SK-N-SH (cell line): ENCODE measurements around the gene NRF1. TPM values are rescaled to one million over a fixed set of nuclear protein-coding genes. Genes with fewer than 3 reads are reported as not detected.

Source experiments
- CTCF ChIA-PET: fragments of 300-600, 350-600 bp; formaldehyde crosslinking; extraction: SDS; loops from one replicate; lab custom pipeline; 2021; lab: Yijun Ruan, JAX
- POLR2A ChIA-PET: fragments of 350-600 bp; sonication (Branson Sonifier 250); formaldehyde crosslinking; extraction: SDS; loops from one replicate; lab custom pipeline; 2020; ENCODE audit warnings: antibody characterized with exemption, inconsistent platforms; lab: Yijun Ruan, JAX
- DNase-seq: peaks from one replicate; pipeline ENCODE4 v3.0.0; 2012
- H2AFZ ChIP-seq: fragments of 200-600 bp; sonication (generic); 2 replicates; pipeline ENCODE4 v1.8.1; 2016; ENCODE audit warnings: antibody characterized with exemption, mild to moderate bottlenecking, low read depth
- H3F3A ChIP-seq: fragments of 200-600 bp; sonication (generic); replicated peaks from 2 replicates; pipeline ENCODE3; 2016; ENCODE audit warnings: antibody characterized with exemption, mild to moderate bottlenecking; ENCODE audit not compliant: insufficient read depth
- H3K27ac ChIP-seq, 2 experiments: fragments of 200-500 bp in 1 of 2; fragments of 200-600 bp in 1 of 2; sonication (Bioruptor generic) in 1 of 2; sonication (generic), shearing (Covaris generic) in 1 of 2; 2 replicates each; pipeline versions ENCODE4 v1.5.1 to v1.6.1; 2014 to 2016; ENCODE audit warnings: low read depth in 2 of 2, inconsistent platforms in 1 of 2, low read length in 1 of 2, mild to moderate bottlenecking in 1 of 2, mixed read lengths in 1 of 2
- H3K27me3 ChIP-seq: fragments of 200-600 bp; sonication (generic), shearing (Covaris generic); 2 replicates; pipeline ENCODE4 v1.6.1; 2016; ENCODE audit warnings: mixed run types; ENCODE audit not compliant: insufficient read depth
- H3K36me3 ChIP-seq, 2 experiments: fragments of 200-500 bp in 1 of 2; fragments of 200-600 bp in 1 of 2; sonication (Bioruptor generic) in 1 of 2; sonication (generic) in 1 of 2; replicated peaks in 1 of 2; 2 replicates each; pipeline versions ENCODE3 to v1.5.1; 2014 to 2016; ENCODE audit warnings: low read length in 1 of 2, mild to moderate bottlenecking in 1 of 2; ENCODE audit not compliant: insufficient read depth in 2 of 2, control insufficient read depth in 1 of 2
- H3K4me1 ChIP-seq, 2 experiments: fragments of 200-500 bp in 1 of 2; fragments of 200-600 bp in 1 of 2; sonication (Bioruptor generic) in 1 of 2; sonication (generic), shearing (Covaris generic) in 1 of 2; 2 replicates each; pipeline versions ENCODE4 v1.5.1 to v1.6.1; 2014 to 2016; ENCODE audit warnings: low read depth in 1 of 2, low read length in 1 of 2, mixed run types in 1 of 2; ENCODE audit not compliant: insufficient read depth in 2 of 2, control insufficient read depth in 1 of 2
- H3K4me2 ChIP-seq: fragments of 200-600 bp; sonication (generic), shearing (Covaris generic); 2 replicates; pipeline ENCODE4 v1.6.1; 2017; ENCODE audit warnings: mixed run types
- H3K4me3 ChIP-seq, 2 experiments: fragments of 200-500 bp in 1 of 2; fragments of 200-600 bp in 1 of 2; sonication (Bioruptor generic) in 1 of 2; sonication (generic), shearing (Covaris generic) in 1 of 2; 2 replicates each; pipeline versions ENCODE4 v1.5.1 to v1.8.1; 2014 to 2016; ENCODE audit warnings: low read depth in 2 of 2, inconsistent platforms in 1 of 2, low read length in 1 of 2, mild to moderate bottlenecking in 1 of 2, mixed read lengths in 1 of 2, moderate library complexity in 1 of 2
- H3K79me2 ChIP-seq: fragments of 200-600 bp; sonication (generic); 2 replicates; pipeline ENCODE4 v1.8.1; 2017; ENCODE audit warnings: mild to moderate bottlenecking; ENCODE audit not compliant: insufficient read depth
- H3K9ac ChIP-seq: fragments of 200-600 bp; sonication (generic); 2 replicates; pipeline ENCODE4 v1.6.1; 2017; ENCODE audit warnings: mixed run types
- H3K9me2 ChIP-seq: fragments of 200-600 bp; sonication (generic); 2 replicates; pipeline ENCODE4 v1.6.1; 2017; ENCODE audit warnings: mixed run types
- H3K9me3 ChIP-seq: fragments of 200-600 bp; sonication (generic); 2 replicates; pipeline ENCODE4 v1.6.1; 2017; ENCODE audit warnings: mixed run types, mild to moderate bottlenecking, moderate library complexity
- H4K20me1 ChIP-seq: fragments of 200-600 bp; sonication (generic); 2 replicates; pipeline ENCODE4 v1.6.1; 2017; ENCODE audit warnings: mild to moderate bottlenecking, mixed run types; ENCODE audit not compliant: insufficient read depth
- EP300 ChIP-seq, 2 experiments: IDR thresholded peaks; 2 replicates each; pipeline versions ENCODE4 v1.4.0 to v1.6.1; 2012; ENCODE audit warnings: borderline replicate concordance in 1 of 2, low read depth in 1 of 2, low read length in 1 of 2
- EZH2phosphoT487 ChIP-seq: fragments of 200-600 bp; sonication (generic); IDR thresholded peaks from 2 replicates; pipeline ENCODE4 v1.6.1; 2017; ENCODE audit warnings: low read depth, mixed run types, mild to moderate bottlenecking, antibody characterized with exemption, moderate library complexity, borderline replicate concordance
- FOXJ3 ChIP-seq: sonication (generic); formaldehyde crosslinking; IDR thresholded peaks from 2 replicates; pipeline ENCODE4 v1.5.1; 2020; ENCODE audit warnings: mild to moderate bottlenecking, missing genetic modification reagents
- FOXM1 ChIP-seq: IDR thresholded peaks from 2 replicates; pipeline ENCODE4 v1.4.0; 2012; ENCODE audit warnings: low read depth, mild to moderate bottlenecking
- IRF3 ChIP-seq: fragments of 150-350 bp; IDR thresholded peaks from 2 replicates; pipeline ENCODE4 v1.6.1; 2016; ENCODE audit warnings: mild to moderate bottlenecking, low read depth, low read length
- MAX ChIP-seq: IDR thresholded peaks from 2 replicates; pipeline ENCODE4 v1.4.0; 2012; ENCODE audit warnings: low read depth
- MEF2A ChIP-seq: IDR thresholded peaks from 2 replicates; pipeline ENCODE4 v1.4.0; 2012; ENCODE audit warnings: low read depth, borderline replicate concordance
- MXI1 ChIP-seq: IDR thresholded peaks from 2 replicates; pipeline ENCODE4 v1.6.1; 2012; ENCODE audit warnings: mild to moderate bottlenecking, low read depth, low read length, improper control_type of control experiment
- NFIC ChIP-seq: IDR thresholded peaks from 2 replicates; pipeline ENCODE4 v1.4.0; 2012; ENCODE audit warnings: borderline replicate concordance
- NRF1 ChIP-seq: IDR thresholded peaks from 2 replicates; pipeline ENCODE4 v1.6.1; 2012; ENCODE audit warnings: low read depth, mild to moderate bottlenecking, low read length
- REST ChIP-seq: IDR thresholded peaks from 2 replicates; pipeline ENCODE4 v1.6.1; 2012; ENCODE audit warnings: mild to moderate bottlenecking, low read depth, low read length, moderate library complexity
- RFX5 ChIP-seq: IDR thresholded peaks from 2 replicates; pipeline ENCODE4 v1.6.1; 2012; ENCODE audit warnings: mild to moderate bottlenecking, improper control_type of control experiment, low read length
- RXRA ChIP-seq: IDR thresholded peaks from 2 replicates; pipeline ENCODE4 v1.4.0; 2012; ENCODE audit warnings: low read depth, mild to moderate bottlenecking, borderline replicate concordance
- SIN3A ChIP-seq: IDR thresholded peaks from 2 replicates; pipeline ENCODE4 v1.6.1; 2012; ENCODE audit warnings: low read depth, mild to moderate bottlenecking, low read length, moderate library complexity, borderline replicate concordance
- TCF12 ChIP-seq: IDR thresholded peaks from 2 replicates; pipeline ENCODE4 v1.4.0; 2012
- USF1 ChIP-seq: IDR thresholded peaks from 2 replicates; pipeline ENCODE4 v1.4.0; 2012; ENCODE audit warnings: low read depth, borderline replicate concordance
- ZBTB33 ChIP-seq: IDR thresholded peaks from 2 replicates; pipeline ENCODE4 v1.4.0; 2012; ENCODE audit warnings: low read depth, borderline replicate concordance
- WGBS: methylation state at CpG from one replicate; pipeline ENCODE4 v1.1.6; 2017; ENCODE audit warnings: low lambda C conversion rate; 5-methylcytosine and 5-hydroxymethylcytosine counted together
- polyA plus RNA-seq, 3 experiments: library from polyadenylated mRNA; depleted of rRNA; stranded (reverse); fragments of >200 nt; gene quantifications; 2 replicates each; pipeline ENCODE4 v1.2.3, GENCODE V29; 2012

The NRF1 gene
- polyA plus RNA-seq, 1 of the 3 experiments (the other 2 are of a cell fraction): 10.9 TPM

GRCh38 chr7:129575699-129576098, 35.8 kb upstream of the NRF1 start:
- TF ChIP-seq FOXJ3 (CRISPR knock-in tag): no peak
- no peak for TF ChIP-seq SIN3A
- no peak for TF ChIP-seq USF1
- no peak for TF ChIP-seq ZBTB33
- TF ChIP-seq FOXM1: no peak
- TF ChIP-seq RFX5: no peak
- no peak for TF ChIP-seq RXRA
- no peak for TF ChIP-seq EZH2phosphoT487
- no peak for TF ChIP-seq MAX
- no peak for TF ChIP-seq NFIC
- no peak for TF ChIP-seq EP300 (IDR thresholded peaks at IDR 0.05; ENCODE audit: borderline replicate concordance in 1 of 2, low read depth in 1 of 2, low read length in 1 of 2)
- TF ChIP-seq REST: no peak
- no peak for TF ChIP-seq IRF3
- no peak for TF ChIP-seq MEF2A
- TF ChIP-seq MXI1: no peak
- TF ChIP-seq TCF12: no peak
- no peak for TF ChIP-seq NRF1
- Histone ChIP-seq H3K9ac (no peak overlapping the region), H2AFZ (no peak overlapping the region), H4K20me1 (no peaks in the 10 kb centered on the region), H3K9me2 (no peaks in the 10 kb centered on the region), H3K4me1 (no peaks in the 10 kb centered on the region), H3K4me3 (no peak overlapping the region), H3K36me3 (no peaks in the 10 kb centered on the region), H3K27me3 (no peaks in the 10 kb centered on the region), H3K27ac (no peak overlapping the region), H3K9me3 (peaks cover 7% of the 10 kb centered on the region; the same call in 1 of the 2 replicates), H3F3A (no peaks in the 10 kb centered on the region), H3K4me2 (no peak overlapping the region), H3K79me2 (no peaks in the 10 kb centered on the region)
- no peak for DNase-seq
- ChIA-PET CTCF (interaction anchor here (1.0 to 1.5 kb wide), 3 partner anchors 46 to 233 kb away, joined by 3 to 4 read pairs (median 3); no protein-coding TSS in a partner anchor), POLR2A (no interaction called here)
- 62% methylated on average over 7 of the region's 7 CpGs for WGBS
